Measurements from ENCODE around the gene GNG2. TPM values are rescaled to one million over a fixed set of nuclear protein-coding genes. Genes with fewer than 3 reads are reported as not detected.
A peak's percentile ranks its signal among the peaks of the same experiment; 100 is the strongest.

Gene GNG2
- polyA plus RNA-seq (ENCODE audit: insufficient read length in 12 of 12), result 10 to 100 TPM in 11 of 12 donors, not detected in 1; 43.6 to 86.3 (median 63.1) TPM
- long read RNA-seq, donor 1, transcript GNG2-213 (4 exons, 2,125 nt), result major isoform, 27 of 32 reads
- long read RNA-seq, donor 1, partial matches to known transcripts, result 0 of 32 reads
- long read RNA-seq, donor 1, other reads (novel, unspliced or antisense), result 0 of 32 reads
- long read RNA-seq, donor 2, transcript GNG2-213 (4 exons, 2,125 nt), result major isoform, 21 of 23 reads
- long read RNA-seq, donor 2, partial matches to known transcripts, result 0 of 23 reads
- long read RNA-seq, donor 2, other reads (novel, unspliced or antisense), result 0 of 23 reads
- long read RNA-seq, donor 3, transcript GNG2-213 (4 exons, 2,125 nt), result major isoform, 12 of 12 reads
- long read RNA-seq, donor 3, partial matches to known transcripts, result 0 of 12 reads
- long read RNA-seq, donor 3, other reads (novel, unspliced or antisense), result 0 of 12 reads
- long read RNA-seq, donor 4, transcript GNG2-213 (4 exons, 2,125 nt), result major isoform, 8 of 8 reads
- long read RNA-seq, donor 4, partial matches to known transcripts, result 0 of 8 reads
- long read RNA-seq, donor 4, other reads (novel, unspliced or antisense), result 0 of 8 reads
- long read RNA-seq, donor 5, transcript GNG2-201 (3 exons, 3,729 nt), result minor isoform, 5 of 31 reads
- long read RNA-seq, donor 5, transcript GNG2-213 (4 exons, 2,125 nt), result major isoform, 26 of 31 reads
- long read RNA-seq, donor 5, partial matches to known transcripts, result 0 of 31 reads
- long read RNA-seq, donor 5, other reads (novel, unspliced or antisense), result 0 of 31 reads
- long read RNA-seq, donor 6, transcript GNG2-213 (4 exons, 2,125 nt), result major isoform, 12 of 12 reads
- long read RNA-seq, donor 6, partial matches to known transcripts, result 0 of 12 reads
- long read RNA-seq, donor 6, other reads (novel, unspliced or antisense), result 0 of 12 reads
- long read RNA-seq, donor 7, transcript GNG2-213 (4 exons, 2,125 nt), result major isoform, 10 of 13 reads
- long read RNA-seq, donor 7, partial matches to known transcripts, result 0 of 13 reads
- long read RNA-seq, donor 7, other reads (novel, unspliced or antisense), result 0 of 13 reads
- long read RNA-seq, donor 8, transcript GNG2-213 (4 exons, 2,125 nt), result major isoform, 28 of 32 reads
- long read RNA-seq, donor 8, partial matches to known transcripts, result 0 of 32 reads
- long read RNA-seq, donor 8, other reads (novel, unspliced or antisense), result 0 of 32 reads
- long read RNA-seq, donor 9, transcript GNG2-213 (4 exons, 2,125 nt), result major isoform, 16 of 20 reads
- long read RNA-seq, donor 9, partial matches to known transcripts, result 0 of 20 reads
- long read RNA-seq, donor 9, other reads (novel, unspliced or antisense), result 0 of 20 reads
- long read RNA-seq, donor 10, transcript GNG2-213 (4 exons, 2,125 nt), result major isoform, 25 of 28 reads
- long read RNA-seq, donor 10, partial matches to known transcripts, result 0 of 28 reads
- long read RNA-seq, donor 10, other reads (novel, unspliced or antisense), result 0 of 28 reads
- long read RNA-seq, donor 11, transcript GNG2-213 (4 exons, 2,125 nt), result major isoform, 21 of 26 reads
- long read RNA-seq, donor 11, partial matches to known transcripts, result 5 of 26 reads
- long read RNA-seq, donor 11, other reads (novel, unspliced or antisense), result 0 of 26 reads

GRCh38 chr14:51860164-51860824, at the start of gene GNG2:
GNG2 (plus strand) TSS chr14:51860612; CDS start chr14:51950679, 90,067 bp downstream.
- peak; percentile 86 for DNase-seq

- no peak for DNase-seq
Measured at GRCh38 chr14:51811706-51812105, 48.7 kb upstream of the GNG2 start.

GRCh38 chr14:51816031-51816430, 44.4 kb upstream of the GNG2 start:
- DNase-seq, result no peak

GRCh38 chr14:51817326-51817725, 43.1 kb upstream of the GNG2 start:
- DNase-seq, result no peak

GRCh38 chr14:51818748-51819380, 41.5 kb upstream of the GNG2 start:
- DNase-seq, result no peak

GRCh38 chr14:51821822-51822221, 38.6 kb upstream of the GNG2 start:
- DNase-seq, result no peak

- no peak for DNase-seq
Measured at GRCh38 chr14:51822499-51822898, 37.9 kb upstream of the GNG2 start.

- DNase-seq, result no peak
Measured at GRCh38 chr14:51823706-51824105, 36.7 kb upstream of the GNG2 start.

- DNase-seq, result no peak
Measured at GRCh38 chr14:51824191-51824590, 36.2 kb upstream of the GNG2 start.

GRCh38 chr14:51825926-51826325, 34.5 kb upstream of the GNG2 start:
- no peak for DNase-seq

GRCh38 chr14:51828017-51828797, 32.2 kb upstream of the GNG2 start:
- DNase-seq, result no peak

- no peak for DNase-seq
Measured at GRCh38 chr14:51834240-51834639, 26.2 kb upstream of the GNG2 start.

- no peak for DNase-seq
Measured at GRCh38 chr14:51836417-51836816, 24.0 kb upstream of the GNG2 start.

- no peak for DNase-seq
Measured at GRCh38 chr14:51844081-51844881, 16.1 kb upstream of the GNG2 start.

- DNase-seq, result no peak
Measured at GRCh38 chr14:51845811-51846210, 14.6 kb upstream of the GNG2 start.

- DNase-seq, result peak; percentile 46
Measured at GRCh38 chr14:51846631-51847488, 13.6 kb upstream of the GNG2 start.

- no peak for DNase-seq
Measured at GRCh38 chr14:51847489-51847796, 13.0 kb upstream of the GNG2 start.

- no peak for DNase-seq
Measured at GRCh38 chr14:51848120-51848519, 12.3 kb upstream of the GNG2 start.
